Measurements from ENCODE around the gene WDFY4.

WDFY4 gene

GRCh38 chr10:48926764-48927540 lies 242.3 kb downstream of the WDFY4 start:
- no peak for DNase-seq

- DNase-seq, result no peak
These were observed 244.8 kb downstream of the WDFY4 start for GRCh38 chr10:48929413-48929990.

DNA sequence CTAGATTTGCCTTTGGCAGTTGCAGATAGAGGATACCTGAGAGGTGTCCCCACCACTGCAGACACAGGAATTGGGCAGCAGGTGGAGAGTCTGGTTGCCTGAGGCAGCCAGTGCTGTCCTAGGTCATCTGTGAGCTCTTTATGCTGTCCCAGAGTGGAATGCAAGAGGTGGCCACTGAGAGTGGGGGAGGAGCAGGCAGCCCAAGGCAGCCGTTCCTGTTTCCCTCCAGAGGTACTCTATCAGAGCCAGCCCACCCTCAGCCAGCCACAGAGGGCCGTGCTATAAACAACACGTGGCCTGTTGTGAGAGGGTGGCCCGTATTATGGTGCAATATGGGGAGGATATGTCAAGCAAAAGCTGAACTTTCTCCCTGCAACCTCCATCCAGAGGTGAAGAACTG lies 246.5 kb downstream of the WDFY4 start:
- DNase-seq, result no peak

- DNase-seq, result no peak
These were observed 248.4 kb downstream of the WDFY4 start for GRCh38 chr10:48932831-48933664.

DNA sequence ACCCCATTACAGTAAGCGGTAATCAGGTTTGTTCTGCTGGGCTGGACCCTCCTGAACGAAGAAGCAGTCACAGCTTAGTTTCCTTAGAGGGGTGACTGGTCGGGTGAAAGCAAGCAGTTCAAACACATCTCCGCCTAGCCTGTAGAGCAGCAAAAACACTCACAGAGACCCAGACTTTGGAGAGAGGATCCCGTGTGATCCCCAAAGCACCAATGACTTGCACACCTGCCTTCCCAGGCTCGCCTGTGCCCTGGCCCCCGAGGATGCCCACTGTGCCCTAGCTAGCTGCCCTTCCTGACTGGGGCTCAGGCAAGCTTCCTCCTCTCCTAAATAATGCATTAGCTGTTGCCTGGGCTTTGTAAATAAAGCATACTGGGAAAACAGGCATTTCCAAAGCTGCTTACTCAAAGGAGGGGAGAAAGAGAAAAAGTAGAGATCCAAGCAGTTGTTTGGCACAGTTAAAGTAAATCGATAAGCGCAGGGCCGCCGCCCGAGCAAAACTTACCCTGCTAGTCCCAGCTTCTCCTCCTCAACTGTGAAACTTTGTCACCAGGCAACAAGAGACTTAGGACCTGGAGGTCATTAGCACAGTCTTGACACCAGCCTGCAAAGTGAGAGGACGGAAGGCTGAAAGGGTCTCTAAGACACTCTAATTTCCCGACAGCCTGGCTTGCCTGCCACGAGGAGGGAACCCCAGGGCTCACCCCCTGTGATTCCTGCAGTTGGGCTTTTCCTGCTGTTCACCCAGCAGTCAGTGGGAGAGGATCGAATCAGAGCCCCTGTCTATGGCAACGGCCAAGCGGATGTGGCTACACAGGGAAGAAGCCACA lies 250.2 kb downstream of the WDFY4 start:
- no peak for DNase-seq

DNA sequence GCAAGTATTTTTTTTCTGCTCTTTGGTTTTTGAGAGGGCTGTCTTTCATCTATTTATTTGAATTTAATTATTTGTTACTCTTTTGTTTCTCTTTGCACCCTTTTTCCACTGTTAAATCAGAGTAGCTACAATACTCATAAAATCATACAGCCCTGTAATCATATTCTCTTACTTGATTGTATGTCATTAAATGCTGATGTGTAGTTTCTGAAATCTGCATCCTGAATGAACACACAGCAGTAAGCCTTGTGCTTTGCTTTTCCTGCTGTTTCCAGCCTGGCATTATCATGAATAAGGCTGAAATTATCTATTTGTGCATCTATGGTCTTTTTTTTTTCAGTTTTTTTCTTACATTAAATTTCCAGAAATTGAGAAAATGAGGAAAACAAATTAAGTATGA lies 250.9 kb downstream of the WDFY4 start:
- no peak for DNase-seq

DNA sequence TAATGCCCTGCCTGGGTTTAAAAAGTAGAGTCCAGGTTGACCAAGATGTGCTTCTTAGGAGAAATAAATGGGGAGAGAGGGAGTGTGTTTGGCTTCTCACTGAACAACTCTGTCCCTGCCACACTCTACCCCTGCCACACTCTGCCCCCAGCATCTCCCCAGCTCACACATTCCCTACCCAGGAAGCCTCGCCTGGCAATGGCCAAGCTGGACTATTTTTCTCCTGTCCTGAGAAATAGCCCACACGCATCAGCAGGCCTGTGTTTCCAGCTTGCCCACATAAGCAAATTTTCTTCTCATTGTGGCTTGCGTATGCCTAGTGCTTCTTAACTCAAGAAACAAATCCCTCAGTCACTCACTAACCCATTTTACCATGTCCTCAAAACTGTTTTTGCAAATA lies 253.1 kb downstream of the WDFY4 start:
- no peak for DNase-seq

- DNase-seq, result no peak
These were observed 253.6 kb downstream of the WDFY4 start for GRCh38 chr10:48938281-48938680.

DNA sequence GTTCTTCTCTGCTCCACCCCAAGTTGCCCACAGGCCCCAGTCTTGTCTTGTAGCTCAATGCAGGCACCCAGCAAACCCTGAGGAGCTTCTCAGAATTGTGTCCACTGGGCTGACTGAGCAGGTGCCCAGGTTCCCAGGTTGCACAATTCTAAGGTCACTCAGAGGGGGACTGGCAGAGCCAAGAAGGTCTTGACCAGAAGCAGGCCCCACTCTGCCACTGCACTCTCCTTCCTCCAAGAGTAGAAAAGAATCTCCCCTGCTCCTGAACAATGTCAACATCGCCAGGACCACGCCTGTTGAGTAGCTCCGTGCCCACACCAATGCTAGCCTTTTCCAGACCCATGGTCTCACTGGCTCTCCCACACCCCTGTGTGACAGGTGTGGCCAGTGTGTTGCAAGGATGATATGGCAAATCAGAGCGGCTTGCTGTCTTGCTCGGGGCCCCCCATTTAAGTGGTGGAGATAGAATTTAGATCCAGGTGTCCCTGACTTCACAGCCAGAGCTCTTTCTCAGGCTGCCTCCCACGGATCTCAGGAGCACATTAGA lies 254.4 kb downstream of the WDFY4 start:
- no peak for DNase-seq

DNA sequence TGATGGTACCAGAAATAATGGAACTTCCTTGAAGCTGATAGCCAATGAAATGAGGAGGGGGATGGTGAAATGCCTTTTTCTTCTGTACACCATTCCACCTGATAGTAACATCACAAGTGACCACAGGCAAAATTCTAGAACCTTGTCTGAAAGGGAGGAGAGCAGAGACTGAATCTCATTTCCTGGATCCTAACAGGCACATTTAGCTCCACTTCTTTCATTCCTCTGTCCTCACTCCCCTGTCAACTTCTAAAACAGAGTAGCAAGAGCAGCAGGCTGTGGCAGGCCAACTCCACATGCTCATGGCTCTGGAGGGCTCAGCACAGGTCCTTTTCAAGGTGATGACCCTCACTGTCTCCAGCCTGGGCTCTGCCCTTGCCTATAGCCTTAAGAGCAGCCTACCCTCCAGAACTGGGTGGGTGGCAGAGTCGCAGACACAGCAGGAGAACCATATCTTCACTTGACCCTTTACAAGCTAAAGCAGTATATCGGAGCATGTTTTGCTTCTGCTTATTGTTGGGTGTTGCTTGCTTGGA lies 255.2 kb downstream of the WDFY4 start, which contains the start of gene LRRC18:
Gene LRRC18, minus strand, starts transcription at position 51 of the 536 bp plus-strand sequence. CDS start 25,685 bp downstream, outside the sequence.
- DNase-seq, result no peak

GRCh38 chr10:48940372-48940771 lies 255.7 kb downstream of the WDFY4 start:
- DNase-seq, result no peak

DNA sequence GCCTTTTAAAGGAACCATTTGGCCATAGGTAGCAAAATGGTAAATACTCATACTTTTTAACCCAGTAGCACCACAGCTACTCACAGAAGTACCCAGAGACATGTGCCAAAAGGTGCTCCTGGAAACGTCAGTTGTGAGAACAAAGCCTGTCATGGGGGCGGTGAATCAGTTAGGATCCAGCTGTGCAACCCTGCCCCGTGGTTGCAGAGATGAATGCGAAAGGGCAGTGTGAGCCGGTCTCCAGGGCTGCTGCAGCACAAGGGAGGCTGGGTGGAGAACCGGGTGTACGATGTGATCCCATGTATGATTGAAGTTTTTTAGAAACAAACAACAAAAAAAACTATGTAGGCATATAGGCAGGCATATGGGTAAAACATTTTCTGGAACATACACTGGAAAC lies 256.3 kb downstream of the WDFY4 start:
- no peak for DNase-seq

- DNase-seq, result no peak
These were observed 256.9 kb downstream of the WDFY4 start for GRCh38 chr10:48941427-48942075.

DNA sequence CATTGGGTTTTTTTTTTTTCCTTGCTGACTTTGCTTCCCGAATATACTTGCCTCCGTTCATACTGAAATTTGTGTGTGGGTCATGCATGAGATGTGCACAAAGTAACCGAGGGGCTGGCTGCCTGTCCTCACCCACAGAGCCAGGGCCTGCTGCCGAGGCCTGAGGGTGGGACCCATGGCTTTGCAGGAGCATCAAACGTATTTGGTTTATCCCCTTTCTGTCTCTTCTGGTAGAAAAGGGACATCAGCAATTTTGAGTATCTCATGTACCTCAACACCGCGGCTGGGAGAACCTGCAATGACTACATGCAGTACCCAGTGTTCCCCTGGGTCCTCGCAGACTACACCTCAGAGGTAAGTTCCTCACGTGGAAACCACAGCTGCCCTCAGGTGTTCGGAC lies 258.4 kb downstream of the WDFY4 start:
- no peak for DNase-seq

DNA sequence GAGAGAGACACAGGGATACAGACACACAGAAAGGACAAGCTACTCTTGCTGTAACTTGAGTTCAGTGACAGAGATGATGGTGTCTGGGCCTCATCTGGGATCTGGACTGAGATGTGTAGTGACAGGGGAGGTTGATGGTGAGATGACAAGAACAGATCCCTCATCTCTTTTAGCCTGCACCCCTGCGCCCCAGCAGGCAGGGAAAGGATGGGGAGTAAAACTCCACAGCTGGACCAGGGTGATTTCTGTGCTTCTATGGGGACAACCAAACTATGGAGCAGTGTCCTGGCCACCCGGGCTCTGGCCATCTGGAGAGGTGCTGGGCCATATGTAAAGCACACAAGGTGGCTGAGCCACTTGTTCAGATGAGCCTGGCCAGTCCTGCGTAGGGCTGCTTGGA lies 259.5 kb downstream of the WDFY4 start:
- DNase-seq, result no peak

GRCh38 chr10:48945441-48946130 lies 260.9 kb downstream of the WDFY4 start:
- DNase-seq, result no peak

DNA sequence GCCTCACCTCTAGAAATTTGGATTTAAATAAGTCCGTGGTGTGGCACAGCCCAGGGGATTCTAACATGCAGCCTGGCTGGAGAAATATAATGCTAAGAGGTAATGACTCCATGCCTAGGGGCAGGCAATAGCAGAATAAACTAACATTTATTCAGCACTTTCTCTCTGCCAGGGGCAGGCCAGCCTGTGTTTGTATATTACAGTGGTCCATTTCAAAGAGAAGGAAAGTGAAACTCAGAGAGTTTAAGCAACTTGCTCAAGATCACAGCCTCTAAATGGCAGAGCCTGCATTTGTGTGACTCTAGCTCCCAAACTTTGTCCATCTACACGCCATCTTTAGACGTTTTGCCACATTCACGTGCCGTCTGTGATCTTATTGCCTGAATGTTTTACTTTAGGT lies 261.7 kb downstream of the WDFY4 start:
- no peak for DNase-seq

GRCh38 chr10:48946891-48947500 lies 262.3 kb downstream of the WDFY4 start:
- no peak for DNase-seq

DNA sequence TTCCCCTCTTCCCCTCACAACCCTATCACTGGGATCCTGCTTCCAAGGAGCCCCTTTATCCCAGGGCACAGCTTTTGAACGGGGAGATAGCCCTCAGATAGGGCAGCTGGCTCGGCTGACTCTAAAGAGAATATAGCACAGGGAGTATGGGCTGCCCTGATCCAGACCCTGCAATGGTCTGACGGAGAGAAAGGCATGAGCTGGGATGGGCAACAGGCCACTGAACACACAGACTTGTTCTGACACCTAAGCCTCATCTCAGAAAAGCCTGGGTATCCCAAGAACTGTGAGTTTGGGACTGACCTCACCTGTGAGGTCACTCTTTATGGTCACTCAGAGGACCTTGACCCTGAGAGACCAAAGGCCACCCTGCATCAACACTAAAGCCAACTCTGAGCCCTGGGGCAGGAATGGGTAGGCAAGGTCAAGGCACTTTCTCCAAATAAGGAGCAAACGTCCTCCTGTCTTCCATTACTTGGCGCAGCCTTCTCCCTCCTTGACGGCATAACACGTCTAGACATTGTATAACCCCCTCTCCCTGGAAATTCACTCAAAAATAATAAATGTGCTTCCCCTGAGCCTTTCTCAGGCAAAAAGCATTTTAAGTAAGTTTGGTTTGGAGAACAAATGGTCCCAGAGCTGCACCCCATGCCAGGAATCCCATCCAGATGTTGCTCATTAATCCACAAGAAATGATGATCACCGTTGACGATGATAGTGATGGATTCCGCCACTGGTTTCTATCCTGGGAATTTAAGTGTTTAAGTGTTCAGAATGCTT lies 263.2 kb downstream of the WDFY4 start:
- DNase-seq, result no peak

All from stimulated activated CD4-positive, alpha-beta T cell treated with anti-CD3 and anti-CD28 coated beads, Interleukin-2, amount 100 ng/mL, for 48 hours (primary cell).